GM19351 (cell line): Measurements from ENCODE around the gene GRIP2.

ENCODE experiments used
- ATAC-seq: cut with Tn5 transposase; IDR thresholded peaks from one replicate; pipeline ENCODE4 v1.9.1; 2021; ENCODE audit warnings: mild to moderate bottlenecking, moderate library complexity; ENCODE audit not compliant: unreplicated experiment

Gene GRIP2

GRCh38 chr3:14508505-14508819 lies 31.7 kb downstream of the GRIP2 start:
- no peak for ATAC-seq

GRCh38 chr3:14507757-14508504 lies 32.2 kb downstream of the GRIP2 start:
- no peak for ATAC-seq

DNA sequence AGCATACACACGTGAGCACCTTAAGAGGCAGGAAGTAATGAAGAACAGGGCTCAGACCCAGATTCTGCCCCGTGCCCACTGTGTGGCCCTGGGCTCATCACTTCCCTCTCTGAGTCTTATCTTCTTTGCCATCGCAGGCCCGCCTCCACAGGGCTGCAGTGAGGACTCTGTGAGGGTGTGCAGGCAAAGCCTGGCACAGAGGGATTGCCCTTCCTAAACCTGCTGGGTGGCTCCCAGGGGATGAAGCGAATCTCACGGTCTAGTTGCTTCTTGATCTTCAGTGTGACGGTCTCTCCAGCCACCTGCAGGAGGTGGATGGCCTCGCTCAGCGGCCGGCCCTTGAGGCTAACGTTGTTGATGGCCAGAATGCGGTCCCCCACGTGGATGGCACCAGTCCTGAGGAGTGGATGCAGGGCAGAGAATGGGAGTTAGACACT lies 32.8 kb downstream of the GRIP2 start:
- ATAC-seq, result no peak

DNA sequence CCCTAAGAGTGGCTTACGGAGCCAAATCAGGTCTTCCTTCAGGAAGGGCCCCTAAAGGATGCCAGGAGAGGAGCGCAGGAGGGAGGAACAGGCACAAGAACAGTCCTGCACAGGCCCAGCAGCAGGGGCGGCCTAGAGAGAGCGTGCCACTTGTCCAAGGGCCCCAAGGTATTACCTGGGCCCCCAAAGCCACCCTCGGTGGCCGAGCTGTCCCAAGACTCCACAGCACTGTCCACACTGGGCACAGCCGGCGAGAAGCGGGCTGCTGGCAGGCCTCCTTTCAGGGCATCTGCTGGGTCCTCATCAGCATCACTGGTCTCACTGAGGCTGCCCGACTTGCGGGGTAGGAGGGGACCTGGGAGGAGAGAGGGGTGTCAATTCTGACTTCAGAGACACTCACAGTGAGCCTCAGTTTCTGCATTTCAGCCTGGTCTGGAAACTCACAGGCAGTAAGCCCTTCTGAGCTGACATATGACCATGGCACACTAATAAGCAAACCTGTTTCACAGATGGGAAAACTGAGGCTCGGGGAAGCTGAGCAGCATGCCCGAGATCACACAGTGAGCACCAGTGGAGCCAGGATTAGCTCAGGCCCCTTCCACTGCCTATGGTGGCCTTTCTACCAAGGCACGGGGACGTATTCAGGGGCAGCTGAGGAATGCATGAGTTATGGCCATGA lies 33.4 kb downstream of the GRIP2 start:
- ATAC-seq, result no peak

GRCh38 chr3:14505803-14506500 lies 34.2 kb downstream of the GRIP2 start:
- ATAC-seq, result no peak

DNA sequence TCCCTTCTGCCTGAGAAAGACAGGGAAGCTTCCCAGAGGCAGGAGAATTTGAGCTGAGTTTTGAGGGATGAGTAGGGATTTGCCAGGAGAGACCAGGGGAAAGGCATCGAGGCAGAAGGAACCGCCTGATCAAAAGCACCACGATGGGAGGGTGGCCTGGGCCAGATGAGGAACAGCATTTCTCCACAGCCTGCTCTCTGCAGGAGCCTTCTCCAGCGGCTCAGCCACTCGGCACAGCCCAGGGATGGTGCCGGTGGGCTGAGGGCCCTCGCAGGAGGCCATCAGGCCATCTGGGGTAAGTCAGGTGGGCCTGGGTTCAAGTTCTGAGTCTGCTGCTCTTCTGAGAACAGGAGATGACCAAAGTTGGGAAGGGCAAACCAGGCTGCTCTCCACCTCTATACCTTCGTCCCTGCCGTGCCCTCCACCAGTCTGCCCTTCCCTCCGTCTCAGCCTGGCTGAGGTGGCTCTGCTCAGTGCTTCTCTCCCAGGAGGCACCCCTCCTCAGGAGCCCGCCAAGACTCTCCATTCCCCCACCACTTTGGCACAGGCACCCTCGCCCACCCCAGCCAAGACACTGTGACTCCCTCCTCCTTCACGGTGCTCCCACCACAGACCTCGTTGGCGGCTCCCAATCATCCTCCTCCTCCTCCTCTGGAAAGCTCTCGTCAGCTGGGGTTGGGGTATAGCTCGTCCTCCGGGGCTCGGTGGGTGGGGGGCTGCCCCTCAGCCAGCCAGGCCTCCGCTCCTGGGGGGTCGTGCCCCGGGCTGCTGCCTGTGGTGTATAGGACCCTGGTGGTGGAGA lies 34.9 kb downstream of the GRIP2 start:
- no peak for ATAC-seq

GRCh38 chr3:14503706-14504065 lies 36.5 kb downstream of the GRIP2 start:
- ATAC-seq, result no peak

DNA sequence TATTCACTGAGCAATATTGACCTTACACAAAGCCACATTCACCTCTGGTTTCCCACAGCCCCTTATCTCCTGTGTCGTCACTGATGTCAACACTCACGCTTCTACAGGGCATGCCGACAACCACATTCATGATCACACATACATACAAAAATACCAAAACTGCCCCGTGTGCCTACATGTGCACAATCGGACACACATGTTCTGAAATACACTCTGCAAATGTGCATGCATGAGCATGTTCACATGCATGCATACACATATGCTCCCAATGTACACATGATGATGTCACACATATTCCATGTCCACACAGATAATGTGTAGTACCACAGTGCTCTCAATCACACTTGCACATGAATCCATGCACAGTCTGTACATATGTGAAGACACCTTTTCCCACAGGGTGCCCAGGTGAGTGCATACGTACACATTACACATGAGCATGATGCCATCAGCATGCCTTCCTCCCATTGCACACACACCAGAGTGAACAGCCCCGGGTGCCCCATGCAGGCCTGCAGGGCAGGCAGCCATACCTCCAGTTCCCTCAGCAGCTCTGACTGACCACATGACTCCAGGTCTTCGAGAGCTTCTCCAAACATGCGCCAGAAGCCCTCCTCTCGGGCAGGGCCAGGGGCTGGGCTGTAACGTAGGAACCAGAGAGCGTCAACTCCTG lies 37.0 kb downstream of the GRIP2 start:
- no peak for ATAC-seq

DNA sequence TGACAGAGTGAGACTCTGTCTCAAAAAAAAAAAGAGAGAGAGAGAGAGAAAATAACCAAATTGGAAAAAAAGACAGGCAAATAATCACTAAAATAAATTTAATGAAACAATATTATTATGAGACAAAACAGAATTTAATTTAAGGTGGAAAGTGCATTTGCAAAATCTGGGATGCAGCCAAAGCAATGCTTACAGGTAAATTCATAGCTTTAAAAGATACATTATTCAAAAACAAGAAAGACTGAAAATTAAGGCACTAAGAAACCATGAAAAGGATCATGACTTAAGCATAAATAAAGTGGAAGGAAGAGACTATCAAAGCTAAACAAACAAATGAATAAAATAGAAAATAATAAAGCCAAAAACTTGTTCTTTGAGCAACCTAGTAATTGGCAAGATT lies 37.7 kb downstream of the GRIP2 start:
- no peak for ATAC-seq

DNA sequence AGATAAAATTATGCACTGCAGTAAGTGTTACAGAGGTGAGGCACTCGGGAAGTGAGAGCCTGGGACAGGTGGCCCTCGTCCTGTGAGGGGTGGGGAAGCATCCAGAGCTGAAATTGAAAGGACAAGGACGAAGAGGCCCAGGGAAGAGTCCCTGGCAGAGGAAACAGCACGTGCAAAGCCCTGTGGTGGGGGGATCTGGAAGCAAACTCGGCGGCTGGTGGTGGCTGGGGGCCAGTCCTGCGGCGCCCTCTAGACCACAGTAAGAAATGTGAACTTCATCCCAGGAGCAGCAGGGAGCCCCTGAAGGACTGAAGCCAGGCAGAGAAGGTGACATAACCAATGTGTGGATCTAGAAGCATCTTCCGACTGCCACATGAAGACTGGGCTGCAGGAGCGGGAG lies 42.8 kb downstream of the GRIP2 start:
- ATAC-seq, result no peak

GRCh38 chr3:14496351-14496750 lies 43.8 kb downstream of the GRIP2 start:
- ATAC-seq, result no peak

- no peak for ATAC-seq
Observed at GRCh38 chr3:14494973-14495300, 45.2 kb downstream of the GRIP2 start.

DNA sequence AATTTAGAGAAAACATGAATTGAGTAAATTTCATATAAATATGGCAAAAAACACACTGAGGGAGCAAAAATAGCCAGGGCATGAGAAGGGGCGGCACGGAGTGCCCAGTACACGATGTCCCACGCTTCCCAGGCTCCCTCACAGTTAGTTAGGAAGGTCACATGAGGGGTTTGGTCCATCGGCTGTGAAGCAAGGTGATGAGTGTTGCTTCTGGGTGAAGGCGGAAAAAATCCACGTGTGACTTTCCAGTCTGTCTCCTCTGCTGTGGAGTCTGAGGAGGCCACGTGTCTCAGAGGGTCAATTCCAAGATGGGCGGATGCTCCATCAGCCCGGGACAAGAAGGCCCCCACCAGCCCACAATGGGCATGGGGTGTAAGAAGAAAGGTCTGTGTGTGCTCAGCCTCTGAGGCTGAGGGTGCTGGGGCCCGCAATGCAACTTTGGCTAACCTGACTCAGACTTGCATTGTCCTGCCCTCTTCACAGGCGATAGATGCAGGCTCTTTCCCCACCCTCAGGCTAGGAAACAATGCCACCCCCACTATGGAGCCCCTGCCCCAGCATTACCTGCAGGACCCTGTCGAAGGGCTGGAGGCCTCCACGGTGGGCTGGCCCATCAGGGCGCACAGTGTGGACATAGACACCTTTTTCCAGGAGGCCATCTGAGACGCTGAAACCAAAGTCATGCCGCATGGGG lies 45.7 kb downstream of the GRIP2 start:
- no peak for ATAC-seq

- ATAC-seq, result no peak
Observed at GRCh38 chr3:14492948-14493881, 46.9 kb downstream of the GRIP2 start.

DNA sequence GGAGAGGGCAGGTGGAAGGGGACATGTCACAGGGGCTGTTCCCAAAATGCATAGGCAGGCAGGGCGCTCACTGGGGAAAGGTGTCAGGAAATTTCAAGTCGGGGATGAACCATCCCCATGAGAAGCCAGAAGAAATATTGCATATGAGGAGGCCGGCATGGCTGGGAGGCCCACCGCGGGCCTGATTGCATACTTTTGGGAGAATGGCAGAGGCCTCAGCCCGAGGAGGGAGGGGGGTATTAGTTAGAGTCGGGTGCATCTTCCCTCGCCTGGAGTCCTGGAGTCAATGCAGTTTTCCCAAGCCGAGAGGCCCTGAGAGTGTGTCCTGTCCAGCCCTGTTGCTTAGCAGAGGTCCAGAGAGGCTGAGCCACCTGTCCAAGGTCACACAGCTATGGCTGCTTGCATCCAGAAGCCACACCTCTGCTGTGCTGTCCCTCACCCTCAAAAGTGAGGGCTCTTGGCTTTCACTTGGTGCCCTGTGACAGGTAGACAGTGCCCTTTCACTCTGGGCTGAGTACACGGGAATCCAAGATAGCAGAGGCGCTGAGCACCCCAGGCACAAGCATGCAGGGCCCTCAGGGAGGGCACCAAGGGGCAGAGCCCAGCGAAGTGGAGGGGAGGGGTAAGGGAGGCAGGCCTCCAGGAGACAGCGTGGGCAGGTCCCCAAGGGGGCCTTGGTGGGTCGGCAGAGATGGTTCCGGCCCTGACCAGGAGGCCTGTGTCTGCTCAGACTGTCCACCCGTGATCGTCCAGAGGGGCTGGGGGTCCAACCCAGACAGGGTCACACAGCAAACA lies 48.5 kb downstream of the GRIP2 start:
- no peak for ATAC-seq

DNA sequence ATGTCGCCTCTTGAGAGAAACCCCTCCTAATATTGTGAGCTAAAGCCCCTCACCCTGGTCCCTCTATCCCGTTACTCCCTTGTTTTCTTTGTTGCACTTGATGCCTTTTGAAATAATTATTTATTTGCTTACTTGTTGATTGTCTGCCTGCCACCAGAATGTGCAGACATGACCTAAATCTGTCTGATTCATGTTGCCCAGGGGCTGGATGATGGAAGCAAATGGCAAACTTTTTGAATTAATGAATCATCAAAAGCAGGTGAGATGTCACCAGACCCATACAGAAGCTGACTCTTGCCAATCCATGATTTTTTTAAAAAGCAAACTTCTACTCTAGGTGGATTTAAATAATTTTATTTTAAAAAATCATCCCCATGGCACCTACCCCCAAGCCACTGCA lies 49.3 kb downstream of the GRIP2 start:
- ATAC-seq, result no peak

- no peak for ATAC-seq
Observed at GRCh38 chr3:14490255-14490654, 49.9 kb downstream of the GRIP2 start.

DNA sequence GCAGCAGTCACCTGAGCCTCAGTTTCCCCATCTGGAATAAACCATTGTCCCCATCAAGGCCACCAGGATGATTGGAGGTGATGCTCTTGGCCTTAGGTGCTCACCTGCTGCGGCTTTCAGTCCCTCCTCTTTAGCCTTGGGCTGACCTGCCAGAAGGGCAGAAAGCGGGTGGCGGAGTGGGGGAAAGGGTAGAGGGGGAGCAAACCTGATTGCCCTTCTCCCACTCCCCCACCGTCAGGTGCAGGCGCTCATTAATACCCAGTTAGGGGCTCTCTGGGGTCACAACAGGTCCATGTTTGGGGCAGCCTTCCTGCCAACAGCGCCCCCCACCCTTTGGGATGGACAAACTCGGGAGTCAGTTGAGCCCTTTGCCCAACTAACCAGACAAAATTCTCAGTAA lies 50.5 kb downstream of the GRIP2 start:
- no peak for ATAC-seq
